Measurements from ENCODE around the gene NOTCH2.
"Not testable (repeated sequence)": the region's sequence is repeated elsewhere in the genome, so short reads cannot be mapped to it uniquely, and the experiment has no call there.

The NOTCH2 gene

DNA sequence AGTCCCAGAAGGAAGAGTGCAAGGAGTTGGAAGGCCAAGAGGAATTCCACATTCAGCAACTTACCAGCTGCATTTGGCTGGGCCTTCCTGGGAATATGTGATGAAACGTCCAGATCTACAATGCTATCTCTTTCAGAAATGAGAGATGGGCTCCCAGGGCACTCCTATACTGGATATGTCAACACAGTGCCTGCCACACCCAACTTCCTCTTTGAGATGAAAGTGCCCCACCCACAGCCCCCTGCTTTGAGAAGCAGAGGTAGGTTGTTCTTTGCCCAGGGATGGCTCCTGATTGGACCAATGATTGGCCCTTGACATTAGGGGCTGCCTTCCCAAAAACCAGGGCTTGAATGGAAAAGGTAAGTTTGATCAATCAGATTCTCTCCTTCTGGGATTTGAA is 31.1 kb upstream of the NOTCH2 start:
- not testable (repeated sequence) for H2AK5ac ChIP-seq (ENCODE audit: low read length); H3K4me2 ChIP-seq (ENCODE audit: low read length); H2BK120ac ChIP-seq (ENCODE audit: insufficient read depth, low read length, poor library complexity); H3K23ac ChIP-seq (ENCODE audit: low read length); DNase-seq; H3K36me3 ChIP-seq (ENCODE audit: control insufficient read depth in 1 of 2, insufficient read depth in 2 of 2, low read length in 2 of 2); H3K4ac ChIP-seq (ENCODE audit: low read depth, low read length); H3K4me3 ChIP-seq (ENCODE audit: low read depth, low read length); H3K14ac ChIP-seq (ENCODE audit: low read length); H4K91ac ChIP-seq (ENCODE audit: low read depth, low read length); H2BK12ac ChIP-seq (ENCODE audit: low read length); H3K4me1 ChIP-seq (ENCODE audit: control insufficient read depth in 1 of 2, insufficient read depth in 2 of 2, low read length in 2 of 2); H3K9me3 ChIP-seq (ENCODE audit: insufficient read depth, low read depth, low read length); H3K9ac ChIP-seq (ENCODE audit: low read length); H3K18ac ChIP-seq (ENCODE audit: low read length); H2BK5ac ChIP-seq (ENCODE audit: low read depth, low read length, poor library complexity); H3K79me2 ChIP-seq (ENCODE audit: control insufficient read depth, insufficient read depth, low read length, poor library complexity); H4K8ac ChIP-seq (ENCODE audit: low read depth, low read length); H2AFZ ChIP-seq (ENCODE audit: insufficient read depth, low read length, poor library complexity); H4K12ac ChIP-seq (ENCODE audit: low read depth, low read length); H3K79me1 ChIP-seq (ENCODE audit: low read length); H3K27me3 ChIP-seq (ENCODE audit: insufficient read depth, low read length); H3K27ac ChIP-seq (ENCODE audit: low read depth, low read length)
- no CpG with 5 or more reads among the region's 1 CpG for WGBS (ENCODE audit: extremely low coverage, insufficient coverage, insufficient read length)

DNA sequence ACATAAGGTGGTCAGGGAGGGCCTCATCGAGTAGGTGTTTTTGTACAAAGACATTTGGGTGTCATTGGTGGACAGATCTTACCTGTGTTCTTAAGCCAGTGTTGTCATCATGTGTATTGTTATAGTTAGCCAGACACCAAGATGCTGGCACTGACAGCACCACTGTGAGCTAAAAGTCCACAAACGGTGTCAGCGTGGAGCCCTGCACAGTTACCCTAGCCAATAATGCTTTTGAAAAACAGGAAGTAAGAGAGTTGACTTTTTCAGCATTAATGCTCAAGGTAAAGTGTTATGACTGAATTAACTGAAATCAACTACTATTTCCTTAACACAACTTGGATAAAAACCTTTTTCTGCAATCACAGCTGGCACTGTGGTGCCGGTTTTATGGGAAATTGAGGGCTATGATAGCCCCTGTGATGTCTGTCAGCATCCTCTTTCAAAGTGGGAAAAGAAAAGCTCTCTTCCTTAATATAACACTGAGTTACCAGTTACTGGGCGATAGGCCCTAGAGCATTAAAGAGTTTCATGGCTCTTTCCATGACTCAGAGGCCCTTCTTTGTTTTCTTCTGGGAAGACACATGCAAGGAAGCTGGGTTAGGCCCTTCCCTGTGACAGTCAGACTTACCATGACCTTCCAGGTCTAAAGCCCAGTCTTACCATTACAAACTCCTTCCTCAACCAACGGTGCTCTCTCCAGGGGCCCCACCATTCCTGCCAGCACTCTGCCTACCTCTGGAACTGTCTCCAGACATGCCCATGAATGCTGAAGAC is 29.7 kb upstream of the NOTCH2 start:
- H3K4me1 ChIP-seq (ENCODE audit: control insufficient read depth in 1 of 2, insufficient read depth in 2 of 2, low read length in 2 of 2); H4K8ac ChIP-seq (ENCODE audit: low read depth, low read length); H3K4me2 ChIP-seq (ENCODE audit: low read length); H3K14ac ChIP-seq (ENCODE audit: low read length); H3K27ac ChIP-seq (ENCODE audit: low read depth, low read length); H2BK5ac ChIP-seq (ENCODE audit: low read depth, low read length, poor library complexity); H3K79me2 ChIP-seq (ENCODE audit: control insufficient read depth, insufficient read depth, low read length, poor library complexity); H2BK120ac ChIP-seq (ENCODE audit: insufficient read depth, low read length, poor library complexity); H3K4me3 ChIP-seq (ENCODE audit: low read depth, low read length); H3K18ac ChIP-seq (ENCODE audit: low read length); H3K9ac ChIP-seq (ENCODE audit: low read length); H3K9me3 ChIP-seq (ENCODE audit: insufficient read depth, low read depth, low read length); H2AK5ac ChIP-seq (ENCODE audit: low read length); H4K91ac ChIP-seq (ENCODE audit: low read depth, low read length); H3K23ac ChIP-seq (ENCODE audit: low read length); H4K12ac ChIP-seq (ENCODE audit: low read depth, low read length); H3K4ac ChIP-seq (ENCODE audit: low read depth, low read length); DNase-seq; H3K27me3 ChIP-seq (ENCODE audit: insufficient read depth, low read length); H2AFZ ChIP-seq (ENCODE audit: insufficient read depth, low read length, poor library complexity); H3K36me3 ChIP-seq (ENCODE audit: control insufficient read depth in 1 of 2, insufficient read depth in 2 of 2, low read length in 2 of 2); H2BK12ac ChIP-seq (ENCODE audit: low read length); H3K79me1 ChIP-seq (ENCODE audit: low read length): not testable (repeated sequence)
- no CpG with 5 or more reads among the region's 6 CpGs for WGBS (ENCODE audit: extremely low coverage, insufficient coverage, insufficient read length)

DNA sequence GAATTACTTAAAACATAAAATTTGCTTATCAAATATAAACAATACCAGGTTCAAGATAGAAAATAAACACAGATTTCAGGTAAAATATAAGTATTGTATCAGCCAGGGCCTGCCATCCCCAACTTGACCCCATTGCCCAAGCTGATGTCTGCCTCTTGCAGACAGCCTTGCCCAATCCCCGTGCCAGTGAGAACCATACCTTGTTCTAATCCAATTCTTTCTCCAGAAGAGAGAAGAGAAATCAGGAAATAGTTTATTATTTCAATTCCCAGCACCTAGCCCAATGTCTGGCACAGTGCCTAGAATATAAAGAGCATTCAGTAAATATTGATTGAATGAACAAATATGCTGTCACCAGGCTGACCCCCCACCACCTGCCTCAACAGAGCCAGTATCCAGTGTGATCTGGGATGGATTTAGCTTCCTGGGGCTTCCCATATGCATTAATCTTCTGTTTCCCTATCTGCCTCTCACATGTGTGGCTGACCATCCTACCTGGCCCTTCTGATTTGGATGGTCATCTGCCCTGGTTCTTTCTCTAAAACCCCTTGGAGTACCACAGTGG is 27.6 kb upstream of the NOTCH2 start:
- not testable (repeated sequence) for H2BK120ac ChIP-seq (ENCODE audit: insufficient read depth, low read length, poor library complexity); H2BK12ac ChIP-seq (ENCODE audit: low read length); H2AFZ ChIP-seq (ENCODE audit: insufficient read depth, low read length, poor library complexity); H3K4me1 ChIP-seq (ENCODE audit: control insufficient read depth in 1 of 2, insufficient read depth in 2 of 2, low read length in 2 of 2); H4K8ac ChIP-seq (ENCODE audit: low read depth, low read length); H3K9me3 ChIP-seq (ENCODE audit: insufficient read depth, low read depth, low read length); H3K14ac ChIP-seq (ENCODE audit: low read length); H2AK5ac ChIP-seq (ENCODE audit: low read length); H3K27ac ChIP-seq (ENCODE audit: low read depth, low read length); H3K4me3 ChIP-seq (ENCODE audit: low read depth, low read length); H3K27me3 ChIP-seq (ENCODE audit: insufficient read depth, low read length); H3K18ac ChIP-seq (ENCODE audit: low read length); H3K9ac ChIP-seq (ENCODE audit: low read length); H2BK5ac ChIP-seq (ENCODE audit: low read depth, low read length, poor library complexity); DNase-seq; H3K4me2 ChIP-seq (ENCODE audit: low read length); H3K79me2 ChIP-seq (ENCODE audit: control insufficient read depth, insufficient read depth, low read length, poor library complexity); H3K4ac ChIP-seq (ENCODE audit: low read depth, low read length); H3K79me1 ChIP-seq (ENCODE audit: low read length); H4K91ac ChIP-seq (ENCODE audit: low read depth, low read length); H3K23ac ChIP-seq (ENCODE audit: low read length); H4K12ac ChIP-seq (ENCODE audit: low read depth, low read length); H3K36me3 ChIP-seq (ENCODE audit: control insufficient read depth in 1 of 2, insufficient read depth in 2 of 2, low read length in 2 of 2)
- WGBS (ENCODE audit: extremely low coverage, insufficient coverage, insufficient read length), result no CpG with 5 or more reads among the region's 1 CpG

DNA sequence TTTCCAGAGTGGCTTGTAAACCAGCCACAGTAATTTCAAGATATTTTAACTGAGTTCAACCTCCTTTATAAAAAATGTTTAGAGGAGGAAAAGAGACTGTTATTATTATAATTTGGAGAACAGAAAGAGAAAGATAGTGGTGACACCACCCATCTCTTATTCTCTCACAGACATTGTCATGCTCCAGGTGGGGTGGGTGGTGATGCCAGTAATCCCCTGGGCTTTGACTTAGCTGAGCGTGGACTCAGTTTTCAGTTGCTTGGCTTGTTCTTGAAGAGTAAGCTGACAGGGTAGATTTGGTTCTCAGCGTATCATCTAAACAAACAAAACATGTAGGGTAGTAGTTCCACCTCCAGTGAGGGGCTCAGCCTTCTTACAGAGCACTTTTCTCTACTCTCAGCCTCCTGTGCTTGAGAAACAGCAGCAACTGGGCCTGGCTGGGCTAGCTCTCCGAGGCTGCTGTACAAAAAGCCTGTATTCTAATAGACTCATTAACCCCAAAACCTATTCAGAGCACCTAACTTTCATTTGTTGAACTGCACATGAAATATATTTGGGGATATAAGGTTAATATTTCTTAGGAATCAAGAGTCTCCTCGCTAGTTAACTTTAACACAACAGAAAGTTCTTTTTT is 24.2 kb upstream of the NOTCH2 start:
- not testable (repeated sequence) for H4K12ac ChIP-seq (ENCODE audit: low read depth, low read length); H3K9ac ChIP-seq (ENCODE audit: low read length); H3K9me3 ChIP-seq (ENCODE audit: insufficient read depth, low read depth, low read length); H3K79me1 ChIP-seq (ENCODE audit: low read length); H3K4me3 ChIP-seq (ENCODE audit: low read depth, low read length); H3K4me1 ChIP-seq (ENCODE audit: control insufficient read depth in 1 of 2, insufficient read depth in 2 of 2, low read length in 2 of 2); H3K36me3 ChIP-seq (ENCODE audit: control insufficient read depth in 1 of 2, insufficient read depth in 2 of 2, low read length in 2 of 2); H4K8ac ChIP-seq (ENCODE audit: low read depth, low read length); H3K79me2 ChIP-seq (ENCODE audit: control insufficient read depth, insufficient read depth, low read length, poor library complexity); H3K14ac ChIP-seq (ENCODE audit: low read length); H3K4ac ChIP-seq (ENCODE audit: low read depth, low read length); H3K27me3 ChIP-seq (ENCODE audit: insufficient read depth, low read length); H4K91ac ChIP-seq (ENCODE audit: low read depth, low read length); H2AK5ac ChIP-seq (ENCODE audit: low read length); H3K4me2 ChIP-seq (ENCODE audit: low read length); H2BK12ac ChIP-seq (ENCODE audit: low read length); H3K23ac ChIP-seq (ENCODE audit: low read length); H3K27ac ChIP-seq (ENCODE audit: low read depth, low read length); H3K18ac ChIP-seq (ENCODE audit: low read length); H2BK120ac ChIP-seq (ENCODE audit: insufficient read depth, low read length, poor library complexity); H2BK5ac ChIP-seq (ENCODE audit: low read depth, low read length, poor library complexity); H2AFZ ChIP-seq (ENCODE audit: insufficient read depth, low read length, poor library complexity); DNase-seq
- WGBS (ENCODE audit: extremely low coverage, insufficient coverage, insufficient read length), result no CpG with 5 or more reads among the region's 4 CpGs

Measured in trophoblast cell (in vitro differentiated cells and primary cell).